A549 (cell line): ENCODE data around the gene MFSD12. TPM values are rescaled to one million over a fixed set of nuclear protein-coding genes. Genes with fewer than 3 reads are reported as not detected.
A peak's percentile ranks its signal among the peaks of the same experiment; 100 is the strongest.

Source experiments
- ATAC-seq, 2 experiments: fragments of 200-7000 bp in 1 of 2; fragments of >200 bp in 1 of 2; cut with Nextera tagmentation in 1 of 2; cut with Tn5 transposase in 1 of 2; 3 replicates each; pipeline versions ENCODE4 v1.8.0 to v1.9.1; 2018 to 2020; ENCODE audit warnings: mild to moderate bottlenecking in 1 of 2, moderate library complexity in 1 of 2
- CTCF ChIA-PET: fragments of 300-600 bp; sonication (Branson Sonifier 250); formaldehyde crosslinking; extraction: SDS; loops from one replicate; lab custom pipeline; 2021; ENCODE audit warnings: antibody characterized with exemption, inconsistent platforms; lab: Yijun Ruan, JAX
- POLR2A ChIA-PET: fragments of 350-600 bp; formaldehyde crosslinking; extraction: SDS; loops from one replicate; lab custom pipeline; 2021; ENCODE audit warnings: antibody characterized with exemption, inconsistent platforms; lab: Yijun Ruan, JAX
- DNase-seq, 2 experiments: peaks; one replicate each; pipeline versions ENCODE4 v3.0.0 to v3.0.0-alpha.2; 2011 to 2016; ENCODE audit warnings: low read depth in 1 of 2, low spot score in 1 of 2
- FAIRE-seq: peaks from 2 replicates; lab custom pipeline; 2011; peaks lifted over from hg19 to GRCh38; lab: Jason Lieb, UNC
- H3K27ac ChIP-seq, 2 experiments: fragments of >200 bp; sonication (Bioruptor Twin); formaldehyde crosslinking; 3 replicates each; pipeline ENCODE4 v1.5.1; 2016 to 2017
- H3K4me1 ChIP-seq: fragments of >200 bp; sonication (Bioruptor Twin); formaldehyde crosslinking; 3 replicates; pipeline ENCODE4 v1.6.1; 2016
- H3K4me2 ChIP-seq: fragments of >200 bp; sonication (Bioruptor Twin); formaldehyde crosslinking; 3 replicates; pipeline ENCODE4 v1.6.1; 2016
- H3K4me3 ChIP-seq: fragments of >200 bp; sonication (Bioruptor Twin); formaldehyde crosslinking; 3 replicates; pipeline ENCODE4 v1.5.1; 2016
- H3K9me3 ChIP-seq: fragments of >200 bp; sonication (Bioruptor Twin); formaldehyde crosslinking; 3 replicates; pipeline ENCODE4 v1.6.1; 2016
- CBX8 ChIP-seq: fragments of 200-600 bp; sonication (generic); IDR thresholded peaks from 2 replicates; pipeline ENCODE4 v1.6.1; 2016
- CHD2 ChIP-seq: fragments of 150-350 bp; IDR thresholded peaks from 2 replicates; pipeline ENCODE4 v1.6.1; 2014; ENCODE audit warnings: low read length; ENCODE audit not compliant: partially characterized antibody
- ELK1 ChIP-seq: fragments of 150-350 bp; IDR thresholded peaks from 2 replicates; pipeline ENCODE4 v1.6.1; 2014; ENCODE audit warnings: low read depth, mild to moderate bottlenecking, low read length
- ESRRA ChIP-seq: fragments of 150-350 bp; IDR thresholded peaks from 2 replicates; pipeline ENCODE4 v1.6.1; 2014; ENCODE audit warnings: mild to moderate bottlenecking, low read length, borderline replicate concordance
- HDAC2 ChIP-seq: fragments of 200-600 bp; sonication (generic); IDR thresholded peaks from 2 replicates; pipeline ENCODE4 v1.6.1; 2016
- HEYL ChIP-seq: fragments of 250-450 bp; sonication (Bioruptor Pico); IDR thresholded peaks from 2 replicates; pipeline ENCODE4 v1.8.0; 2021; ENCODE audit warnings: mild to moderate bottlenecking, moderate library complexity
- HOXA7 ChIP-seq: fragments of 250-450 bp; sonication (Bioruptor Pico); IDR thresholded peaks from 2 replicates; pipeline ENCODE4 v1.5.0; 2020; ENCODE audit warnings: mild to moderate bottlenecking, moderate library complexity
- HOXB5 ChIP-seq: fragments of 250-450 bp; sonication (Bioruptor Pico); IDR thresholded peaks from 2 replicates; pipeline ENCODE4 v1.5.0; 2020; ENCODE audit warnings: mild to moderate bottlenecking, moderate library complexity
- JUNB ChIP-seq: fragments of >200 bp; sonication (Bioruptor Twin); formaldehyde crosslinking; IDR thresholded peaks from 2 replicates; pipeline ENCODE4 v1.6.1; 2016
- KDM1A ChIP-seq: fragments of 200-600 bp; sonication (generic); IDR thresholded peaks from 2 replicates; pipeline ENCODE4 v1.6.1; 2016; ENCODE audit warnings: low read depth, mild to moderate bottlenecking
- KDM5A ChIP-seq: fragments of 200-600 bp; sonication (generic); IDR thresholded peaks from 2 replicates; pipeline ENCODE4 v1.6.1; 2016; ENCODE audit warnings: antibody characterized with exemption, mild to moderate bottlenecking
- MAZ ChIP-seq: fragments of 150-350 bp; IDR thresholded peaks from 2 replicates; pipeline ENCODE4 v1.6.1; 2014; ENCODE audit warnings: antibody characterized with exemption, low read depth, low read length, borderline replicate concordance
- MYC ChIP-seq: IDR thresholded peaks from 2 replicates; pipeline ENCODE4 v1.6.1; 2012; ENCODE audit warnings: mild to moderate bottlenecking, inconsistent platforms, low read length, improper control_type of control experiment, borderline replicate concordance
- NPAS2 ChIP-seq: fragments of 250-450 bp; sonication (Bioruptor Pico); IDR thresholded peaks from 2 replicates; pipeline ENCODE4 v1.8.0; 2022; ENCODE audit warnings: mild to moderate bottlenecking, moderate library complexity, borderline replicate concordance
- NR3C1 ChIP-seq: fragments of >200 bp; sonication (Bioruptor Twin); formaldehyde crosslinking; IDR thresholded peaks from 3 replicates; pipeline ENCODE4 v1.6.1; 2017
- PHF8 ChIP-seq: fragments of 200-600 bp; sonication (generic); IDR thresholded peaks from 2 replicates; pipeline ENCODE4 v1.6.1; 2016; ENCODE audit warnings: low read depth, mild to moderate bottlenecking, antibody characterized with exemption, moderate library complexity, borderline replicate concordance
- POLR2A ChIP-seq: IDR thresholded peaks from 2 replicates; pipeline ENCODE4 v1.6.1; 2012; ENCODE audit warnings: mild to moderate bottlenecking, low read length
- POLR2AphosphoS2 ChIP-seq: conservative IDR thresholded peaks from 2 replicates; pipeline ENCODE4 v1.6.1; 2012; ENCODE audit warnings: low read length, improper control_type of control experiment, inconsistent platforms
- TP53 ChIP-seq: fragments of 250-450 bp; sonication (Bioruptor Pico); IDR thresholded peaks from 2 replicates; pipeline ENCODE4 v1.5.0; 2021; ENCODE audit warnings: mild to moderate bottlenecking, moderate library complexity
- ZC3H11A ChIP-seq: fragments of 450-650 bp; IDR thresholded peaks from 2 replicates; pipeline ENCODE4 v1.6.1; 2014; ENCODE audit warnings: antibody characterized with exemption, mild to moderate bottlenecking
- ZNF302 ChIP-seq: fragments of 250-450 bp; sonication (Bioruptor Pico); IDR thresholded peaks from 2 replicates; pipeline ENCODE4 v1.9.0; 2021; ENCODE audit warnings: inconsistent platforms, mild to moderate bottlenecking, moderate library complexity
- WGBS: methylation state at CpG from one replicate; pipeline ENCODE4 v1.1.6; 2017; ENCODE audit errors: missing lambda C conversion rate; 5-methylcytosine and 5-hydroxymethylcytosine counted together
- polyA plus RNA-seq, 4 experiments: library from polyadenylated mRNA; depleted of rRNA in 3 of 4; stranded (reverse); fragments of >200 nt; fragmentation: RNase III in 1 of 4; extraction: RNeasy Plus Mini Kit Qiagen cat#74134 plus additional on column Dnase treatment in 1 of 4; gene quantifications; 2 replicates in 3 of 4; 3 replicates in 1 of 4; pipeline ENCODE4 v1.2.3, GENCODE V29; 2011 to 2017
- TF ChIP-seq, protein P1 (sequence below): IDR thresholded peaks from 2 replicates; pipeline ENCODE4 v1.6.1; 2012

Gene MFSD12
- polyA plus RNA-seq, 2 of the 4 experiments (the other 2 are of a cell fraction) = 52.5 to 115 TPM

DNA sequence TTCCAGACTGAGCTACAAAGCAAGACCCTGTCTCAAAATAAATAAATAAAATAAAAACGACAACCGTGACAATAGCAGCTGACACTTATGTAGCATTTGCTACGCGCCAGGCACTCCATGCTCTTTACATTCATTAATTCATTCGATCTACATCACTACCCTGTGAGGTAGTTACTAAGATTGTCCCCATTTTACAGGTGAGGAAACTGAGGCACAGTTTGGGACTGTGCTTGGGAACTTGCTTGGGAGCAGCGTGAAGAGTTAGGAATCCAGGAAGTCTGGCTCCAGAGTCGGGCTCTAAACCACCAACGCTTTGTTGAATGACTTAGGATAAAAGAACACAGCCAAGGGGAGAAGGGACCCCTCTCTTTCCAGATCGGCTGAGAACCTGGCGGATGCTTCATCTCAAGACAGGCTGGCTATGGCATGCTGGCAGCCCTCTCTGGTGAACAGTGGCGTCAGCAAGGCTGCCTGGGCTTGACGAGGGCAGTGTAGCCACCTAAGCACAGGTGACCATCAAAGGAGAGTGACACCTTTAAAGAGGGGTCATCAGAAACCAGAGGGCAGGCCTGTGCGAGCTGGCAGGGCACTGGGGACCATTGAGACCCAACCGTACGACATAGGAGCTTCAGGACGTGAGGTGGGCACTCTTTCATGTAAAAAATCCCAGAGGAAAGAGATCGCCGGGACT, 57.5 kb downstream of the MFSD12 start:
- no peak for FAIRE-seq
- Histone ChIP-seq H3K4me1 (peaks cover 10% of the 10 kb centered on the region; the same call in 2 of the 3 replicates), H3K27ac (peak overlapping the region; percentile 96 to 99), H3K4me3 (peak overlapping the region; percentile 93), H3K9me3 (no peaks in the 10 kb centered on the region), H3K4me2 (peak overlapping the region; percentile 99)
- no peak for TF ChIP-seq MYC
- TF ChIP-seq KDM1A = 0 out of 2 replicates have a peak, but pooled peaks have one; percentile 46
- no peak for TF ChIP-seq POLR2A
- no peak for TF ChIP-seq ZC3H11A
- ATAC-seq = peak; percentile 35 to 47; a peak in 5 of 6 replicates
- CTCF ChIA-PET = interaction anchor here (1.1 to 5.2 kb wide), 3 partner anchors 10 to 195 kb away, joined by 3 to 32 read pairs (median 4); partner anchors contain the start of gene SMIM44
- 30% methylated on average over 16 of the region's 18 CpGs for WGBS
- POLR2A ChIA-PET = no interaction called here
- DNase-seq = no peak

DNA sequence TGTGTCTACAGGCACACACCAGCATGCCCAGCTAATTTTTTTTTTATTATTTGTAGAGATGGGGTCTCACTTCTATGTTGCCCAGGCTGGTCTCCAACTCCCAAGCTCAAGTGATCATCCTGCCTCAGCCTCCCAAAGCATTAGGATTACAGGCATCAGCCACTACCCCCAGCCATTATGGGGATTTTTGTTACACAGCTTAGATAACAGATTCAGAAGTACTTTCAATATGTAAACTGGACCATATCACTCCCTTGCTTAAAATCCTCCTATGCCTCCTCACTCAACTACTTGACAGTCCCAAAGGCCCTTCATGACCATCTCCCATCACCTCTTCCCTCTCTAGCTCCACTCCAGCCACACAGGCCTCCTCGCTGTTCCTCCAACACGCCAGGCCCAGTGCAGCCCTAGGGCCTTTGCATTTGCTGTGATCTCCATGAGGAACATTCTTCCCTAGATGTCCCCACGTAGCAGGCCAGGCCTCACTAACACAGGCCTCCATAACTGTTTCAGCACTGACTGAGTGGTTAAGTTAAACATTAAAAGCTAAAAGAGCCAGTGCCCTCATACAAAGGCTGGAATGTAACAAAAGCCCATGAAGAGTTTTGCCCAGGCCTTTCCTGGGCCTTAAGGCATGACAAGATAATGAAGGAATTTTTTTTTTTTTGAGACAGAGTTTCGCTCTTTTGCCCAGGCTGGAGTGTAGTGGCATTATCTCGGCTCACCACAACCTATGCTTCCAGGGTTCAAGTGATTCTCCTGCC, 59.4 kb downstream of the MFSD12 start:
- DNase-seq = no peak
- Histone ChIP-seq H3K9me3 (no peaks in the 10 kb centered on the region), H3K4me3 (no peak overlapping the region), H3K4me1 (peaks cover 8% of the 10 kb centered on the region; the same call in 1 of the 3 replicates), H3K27ac (no peak overlapping the region), H3K4me2 (no peak overlapping the region)
- POLR2A ChIA-PET = no interaction called here
- CTCF ChIA-PET = interaction anchor here (0.6 to 5.2 kb wide), 3 partner anchors 12 to 198 kb away, joined by 3 to 32 read pairs (median 9); partner anchors contain the start of gene SMIM44
- ATAC-seq = no peak
- TF ChIP-seq KDM5A = no peak
- no peak for TF ChIP-seq ELK1
- no peak for TF ChIP-seq ZNF302 (CRISPR knock-in tag)
- no peak for TF ChIP-seq PHF8
- TF ChIP-seq, protein P1, sequence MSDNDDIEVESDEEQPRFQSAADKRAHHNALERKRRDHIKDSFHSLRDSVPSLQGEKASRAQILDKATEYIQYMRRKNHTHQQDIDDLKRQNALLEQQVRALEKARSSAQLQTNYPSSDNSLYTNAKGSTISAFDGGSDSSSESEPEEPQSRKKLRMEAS = no peak
- no peak for TF ChIP-seq ESRRA
- TF ChIP-seq POLR2AphosphoS2 = no peak
- TF ChIP-seq NR3C1 = no peak
- TF ChIP-seq HEYL (CRISPR knock-in tag) = no peak
- TF ChIP-seq HOXA7 (CRISPR knock-in tag) = no peak
- no peak for TF ChIP-seq TP53 (CRISPR knock-in tag)
- no peak for TF ChIP-seq HDAC2
- no peak for TF ChIP-seq MAZ
- no peak for TF ChIP-seq NPAS2 (CRISPR knock-in tag)
- TF ChIP-seq JUNB = no peak
- TF ChIP-seq CBX8 = no peak
- TF ChIP-seq HOXB5 (CRISPR knock-in tag) = no peak
- TF ChIP-seq CHD2 = no peak
- WGBS = 94% methylated on average over 5 of the region's 5 CpGs
- FAIRE-seq = no peak
